ENCODE data around the gene DHRS2. TPM values are rescaled to one million over a fixed set of nuclear protein-coding genes. Genes with fewer than 3 reads are reported as not detected.

DHRS2 gene
- total and polyA plus RNA-seq, 2 of the 13 experiments (the other 11 are each of a cell fraction or from before 2014, with no cell fraction given): 1,621 to 3,021 TPM

GRCh38 chr14:23643533-23644194, 7.5 kb downstream of the DHRS2 start (continued):
- TF ChIP-seq TFE3 (CRISPR knock-in tag; IDR thresholded peaks at IDR 0.05): no peak
- TF ChIP-seq MAZ (IDR thresholded peaks at IDR 0.05; ENCODE audit: borderline replicate concordance, low read depth, low read length): no peak
- TF ChIP-seq MAZ (CRISPR knock-in tag; IDR thresholded peaks at IDR 0.05; ENCODE audit: low read depth): no peak
- TF ChIP-seq HMGA1 (CRISPR knock-in tag; conservative IDR thresholded peaks at IDR 0.05): no peak
- TF ChIP-seq PREB (CRISPR knock-in tag; IDR thresholded peaks at IDR 0.05): no peak
- no peak for TF ChIP-seq ZFP90 (CRISPR knock-in tag; IDR thresholded peaks at IDR 0.05; ENCODE audit: borderline replicate concordance)
- TF ChIP-seq SMYD3 (CRISPR knock-in tag; IDR thresholded peaks at IDR 0.05): no peak
- 0 out of 2 replicates have a peak, but pooled peaks have one; percentile 30 for TF ChIP-seq ZNF761 (CRISPR knock-in tag; conservative IDR thresholded peaks at IDR 0.05)
- TF ChIP-seq BCL3 (CRISPR knock-in tag; IDR thresholded peaks at IDR 0.05): 0 out of 2 replicates have a peak, but pooled peaks have one; percentile 50
- no peak for TF ChIP-seq ZNF850 (CRISPR knock-in tag; conservative IDR thresholded peaks at IDR 0.05)
- TF ChIP-seq HNF1A (IDR thresholded peaks at IDR 0.05; ENCODE audit: low read depth): no peak; the same call in 1 of the 2 replicates
- TF ChIP-seq HNF1A (CRISPR knock-in tag; IDR thresholded peaks at IDR 0.05; ENCODE audit: borderline replicate concordance): 0 out of 2 replicates have a peak, but pooled peaks have one; percentile 7
- peak; percentile 20; the same call in 1 of the 2 replicates for TF ChIP-seq PITX1 (CRISPR knock-in tag; IDR thresholded peaks at IDR 0.05)
- peak; percentile 88; the same call in 1 of the 2 replicates for TF ChIP-seq ZNF33B (CRISPR knock-in tag; IDR thresholded peaks at IDR 0.05)
- peak; percentile 82 for TF ChIP-seq RBM22 (optimal IDR thresholded peaks at IDR 0.05; ENCODE audit: low read length)
- peak; percentile 41; the same call in 1 of the 2 replicates for TF ChIP-seq PHF8 (CRISPR knock-in tag; IDR thresholded peaks at IDR 0.05)
- TF ChIP-seq REL (CRISPR knock-in tag; conservative IDR thresholded peaks at IDR 0.05): no peak
- no peak for TF ChIP-seq CAMTA2 (CRISPR knock-in tag; IDR thresholded peaks at IDR 0.05; ENCODE audit: borderline replicate concordance)
- no peak for TF ChIP-seq ZNF24 (IDR thresholded peaks at IDR 0.05)
- no peak for TF ChIP-seq ZNF766 (CRISPR knock-in tag; IDR thresholded peaks at IDR 0.05; ENCODE audit: borderline replicate concordance)
- no peak for TF ChIP-seq HOXA3 (CRISPR knock-in tag; IDR thresholded peaks at IDR 0.05)
- TF ChIP-seq MXD1 (CRISPR knock-in tag; IDR thresholded peaks at IDR 0.05): no peak

All from HepG2 (cell line).